SIG-M5 treated with dmso at 0.1 percent for 504 hours (cell line): ENCODE results near the gene DHRS9.
"Not testable (repeated sequence)": the region's sequence is repeated elsewhere in the genome, so short reads cannot be mapped to it uniquely, and the experiment has no call there.

Experiments used
- DNase-seq: peaks from one replicate; lab custom pipeline; 2025; ENCODE audit not compliant: unreplicated experiment; lab: John Stamatoyannopoulos, UW

The DHRS9 gene

GRCh38 chr2:169069341-169069740 is at the start of gene DHRS9:
TSS of gene DHRS9 (plus strand) at chr2:169069563. CDS start at chr2:169081582, 12,019 bp downstream.
- peak; percentile 98 for DNase-seq

- no peak for DNase-seq
Measured at GRCh38 chr2:169023161-169023560, 46.2 kb upstream of the DHRS9 start.

- no peak for DNase-seq
Measured at GRCh38 chr2:169026056-169026455, 43.3 kb upstream of the DHRS9 start.

- no peak for DNase-seq
Measured at GRCh38 chr2:169027234-169027633, 42.1 kb upstream of the DHRS9 start.

- no peak for DNase-seq
Measured at GRCh38 chr2:169029341-169029740, 40.0 kb upstream of the DHRS9 start.

GRCh38 chr2:169031202-169031601 is 38.2 kb upstream of the DHRS9 start, which contains the start of gene ABCB11:
TSS of gene ABCB11 (minus strand) at chr2:169031324. CDS start at chr2:169018125, 13,199 bp downstream.
- DNase-seq: no peak

- peak; percentile 60 for DNase-seq
Measured at GRCh38 chr2:169034256-169034655, 35.1 kb upstream of the DHRS9 start.

- no peak for DNase-seq
Measured at GRCh38 chr2:169034984-169035544, 34.3 kb upstream of the DHRS9 start.

- DNase-seq: no peak
Measured at GRCh38 chr2:169035887-169036286, 33.5 kb upstream of the DHRS9 start.

GRCh38 chr2:169036736-169037440 is 32.5 kb upstream of the DHRS9 start:
- DNase-seq: peak; percentile 79

- DNase-seq: peak; percentile 92
Measured at GRCh38 chr2:169038338-169038757, 31.0 kb upstream of the DHRS9 start.

GRCh38 chr2:169039702-169040101 is 29.7 kb upstream of the DHRS9 start:
- peak; percentile 82 for DNase-seq

- no peak for DNase-seq
Measured at GRCh38 chr2:169041594-169041993, 27.8 kb upstream of the DHRS9 start.

- no peak for DNase-seq
Measured at GRCh38 chr2:169042856-169043255, 26.5 kb upstream of the DHRS9 start.

- no peak for DNase-seq
Measured at GRCh38 chr2:169046440-169047151, 22.8 kb upstream of the DHRS9 start.

GRCh38 chr2:169047256-169048250 is 21.8 kb upstream of the DHRS9 start:
- DNase-seq: no peak

- DNase-seq: no peak
Measured at GRCh38 chr2:169049142-169049541, 20.2 kb upstream of the DHRS9 start.

- DNase-seq: no peak
Measured at GRCh38 chr2:169050476-169051240, 18.7 kb upstream of the DHRS9 start.

- not testable (repeated sequence) for DNase-seq
Measured at GRCh38 chr2:169054575-169054974, 14.8 kb upstream of the DHRS9 start.

GRCh38 chr2:169064199-169064598 is 5.2 kb upstream of the DHRS9 start:
- DNase-seq: not testable (repeated sequence)
